Measurements from ENCODE around the gene FBN1. TPM values are rescaled to one million over a fixed set of nuclear protein-coding genes. Genes with fewer than 3 reads are reported as not detected.

The FBN1 gene
- total and polyA plus RNA-seq, 2 donors (not counting 3 experiments of a cell fraction or from before 2014, with no cell fraction given): 107 to 111 TPM

GRCh38 chr15:48366584-48367312, 278.8 kb downstream of the FBN1 start:
- Histone ChIP-seq H3K4me3 (replicated peaks in 1 of 3; ENCODE audit: insufficient read depth in 1 of 3, low read depth in 1 of 3, low read length in 3 of 3) (no peak overlapping the region), H3K36me3 (ENCODE audit: control insufficient read depth in 2 of 2, extremely low read depth in 1 of 2, insufficient read depth in 2 of 2, low read length in 2 of 2) (no peaks in the 10 kb centered on the region), H4K20me1 (replicated peaks; ENCODE audit: control insufficient read depth, extremely low read depth, insufficient read depth, low read length) (no peaks in the 10 kb centered on the region), H3K79me2 (ENCODE audit: control insufficient read depth, insufficient read depth, low read length) (no peaks in the 10 kb centered on the region), H2AFZ (ENCODE audit: low read depth, low read length) (no peak overlapping the region), H3K27ac (ENCODE audit: insufficient read depth, low read depth, low read length) (no peak overlapping the region), H3K4me1 (ENCODE audit: control insufficient read depth, extremely low read depth, insufficient read depth, low read length) (peaks cover 3% of the 10 kb centered on the region), H3K4me2 (ENCODE audit: insufficient read depth, low read length) (no peak overlapping the region), H3K9me3 (replicated peaks; ENCODE audit: control insufficient read depth, insufficient read depth, low read length) (no peaks in the 10 kb centered on the region), H3K27me3 (ENCODE audit: control insufficient read depth in 2 of 2, insufficient read depth in 2 of 2, low read length in 2 of 2) (no peaks in the 10 kb centered on the region), H3K9me1 (replicated peaks; ENCODE audit: control insufficient read depth, extremely low read depth, insufficient read depth, low read length) (no peaks in the 10 kb centered on the region), H3K9ac (replicated peaks; ENCODE audit: extremely low read depth, insufficient read depth, low read length) (no peak overlapping the region)
- dilution Hi-C loops (cut with MboI; ENCODE audit: extremely low pct_ligation_motif_present, low sequenced_read_pairs) (no loop called here), intact Hi-C loops (cut with micrococcal nuclease) (no loop called here)
- FAIRE-seq (no peak), DNase-seq (ENCODE audit: low read depth, low spot score) (no peak)
- BruUV-seq (replicated peaks): no TSS peak
- POLR2A ChIA-PET: no interaction called here
- TF ChIP-seq FOS (IDR thresholded peaks at IDR 0.05; ENCODE audit: borderline replicate concordance, insufficient read depth, low read length): no peak
- TF ChIP-seq CTCF (IDR thresholded peaks at IDR 0.05; ENCODE audit: extremely low read depth in 1 of 2, insufficient read depth in 1 of 2, low read depth in 1 of 2, low read length in 2 of 2): no peak
- no peak for TF ChIP-seq MAX (IDR thresholded peaks at IDR 0.05; ENCODE audit: insufficient read depth, insufficient read length)
- TF ChIP-seq EZH2 (IDR thresholded peaks at IDR 0.05; ENCODE audit: borderline replicate concordance, low read depth, low read length, severe bottlenecking): no peak
- TF ChIP-seq POLR2AphosphoS5 (IDR thresholded peaks at IDR 0.05; ENCODE audit: insufficient read depth, low read depth, low read length): no peak
- TF ChIP-seq POLR2A (IDR thresholded peaks at IDR 0.05; ENCODE audit: low read depth, low read length): no peak
- no peak for TF ChIP-seq JUN (IDR thresholded peaks at IDR 0.05; ENCODE audit: borderline replicate concordance, insufficient read depth, insufficient read length, low read depth)
- TF ChIP-seq GATA2 (IDR thresholded peaks at IDR 0.05; ENCODE audit: insufficient read depth, insufficient read length, low read depth, low read length): no peak
- TF ChIP-seq MYC (IDR thresholded peaks at IDR 0.05; ENCODE audit: low read depth, low read length): no peak
- CTCF ChIA-PET: no interaction called here

Measured in endothelial cell of umbilical vein (primary cell).